Stimulated activated CD4-positive, alpha-beta T cell treated with anti-CD3 and anti-CD28 coated beads, Interleukin-15, amount 100 ng/mL, for 48 hours (primary cell): ENCODE measurements around the gene PATJ.
"Not testable (repeated sequence)": the region's sequence is repeated elsewhere in the genome, so short reads cannot be mapped to it uniquely, and the experiment has no call there.

ENCODE experiments used
- DNase-seq, 2 donors: peaks; one replicate each; pipeline ENCODE4 v3.0.0-alpha.2; 2020; ENCODE audit warnings: low read depth in 2 of 2

The PATJ gene

GRCh38 chr1:62212411-62212810, 470.1 kb downstream of the PATJ start:
- DNase-seq: no peak

GRCh38 chr1:62213075-62213914, 471.0 kb downstream of the PATJ start:
- no peak for DNase-seq

- DNase-seq: no peak
Observed at GRCh38 chr1:62218604-62219003, 476.3 kb downstream of the PATJ start.

DNA sequence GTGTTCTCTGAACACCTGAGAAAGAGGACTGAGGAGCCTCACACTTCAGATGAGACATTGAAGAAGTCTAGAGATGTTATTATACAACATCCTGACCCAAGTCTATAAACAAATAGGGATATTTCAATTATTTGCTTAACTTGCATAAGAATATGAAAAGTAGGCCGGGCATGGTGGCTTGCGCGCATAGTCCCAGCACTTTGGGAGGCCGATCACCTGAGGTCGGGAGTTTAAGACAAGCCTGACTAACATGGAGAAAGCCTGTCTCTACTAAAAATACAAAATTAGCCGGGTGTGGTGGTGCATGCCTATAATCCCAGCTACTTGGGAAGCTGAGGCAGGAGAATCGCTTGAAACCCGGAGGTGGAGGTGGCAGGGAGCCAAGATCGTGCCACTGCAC, 478.2 kb downstream of the PATJ start:
- not testable (repeated sequence) for DNase-seq

GRCh38 chr1:62221171-62221570, 478.9 kb downstream of the PATJ start:
- no peak for DNase-seq

GRCh38 chr1:62222321-62222720, 480.0 kb downstream of the PATJ start:
- no peak for DNase-seq

- DNase-seq: no peak
Observed at GRCh38 chr1:62224182-62224581, 481.9 kb downstream of the PATJ start.

GRCh38 chr1:62227496-62227895, 485.2 kb downstream of the PATJ start:
- DNase-seq: no peak
